Measurements from ENCODE around the gene MAK. TPM values are rescaled to one million over a fixed set of nuclear protein-coding genes. Genes with fewer than 3 reads are reported as not detected.
"Not testable (repeated sequence)": the region's sequence is repeated elsewhere in the genome, so short reads cannot be mapped to it uniquely, and the experiment has no call there.

MAK gene
- total and polyA plus RNA-seq, 4 donors: 0.02 to 0.26 (median 0.13) TPM

DNA sequence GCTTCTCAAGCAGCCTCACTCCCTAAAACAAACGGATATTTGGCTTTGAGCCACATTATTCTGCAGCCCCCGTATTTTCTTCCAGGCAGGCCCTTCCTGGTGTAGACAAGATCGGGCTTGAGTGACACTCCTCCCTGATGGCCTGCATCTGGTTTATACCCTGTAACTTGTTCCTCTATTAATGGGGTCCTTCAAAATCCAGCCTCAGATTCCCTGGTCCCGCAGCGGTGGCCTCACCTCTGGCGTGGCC, 115.8 kb downstream of the MAK start:
- peak overlapping the region; percentile 20 to 31 (median 30) for H3K4me3 ChIP-seq (ENCODE audit: low read depth in 1 of 3, low read length in 3 of 3)
- H3K36me3 ChIP-seq (ENCODE audit: control insufficient read depth in 4 of 4, insufficient read depth in 3 of 4, low read depth in 1 of 4, low read length in 3 of 4): peaks cover 1 to 9% (median 8%) of the 10 kb centered on the region in 4 donors
- H3K4me1 ChIP-seq (ENCODE audit: control insufficient read depth in 4 of 4, insufficient read depth in 4 of 4, low read length in 3 of 4): peaks cover 2 to 19% (median 14%) of the 10 kb centered on the region in 4 donors
- TF ChIP-seq, protein P1, sequence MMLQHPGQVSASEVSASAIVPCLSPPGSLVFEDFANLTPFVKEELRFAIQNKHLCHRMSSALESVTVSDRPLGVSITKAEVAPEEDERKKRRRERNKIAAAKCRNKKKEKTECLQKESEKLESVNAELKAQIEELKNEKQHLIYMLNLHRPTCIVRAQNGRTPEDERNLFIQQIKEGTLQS (IDR thresholded peaks at IDR 0.05): peak; percentile 30
- no peak for TF ChIP-seq HNF4A (conservative IDR thresholded peaks at IDR 0.05)
- 6% methylated on average over 6 of the region's 6 CpGs for WGBS
- peak overlapping the region; percentile 20 to 77 for H3K27ac ChIP-seq (ENCODE audit: low read depth in 1 of 2, low read length in 2 of 2)
- no peak for DNase-seq (ENCODE audit: low spot score)
- H3K9ac ChIP-seq (ENCODE audit: low read depth in 1 of 2, low read length in 2 of 2): peak overlapping the region; percentile 8 to 80
- H3K27me3 ChIP-seq (ENCODE audit: control insufficient read depth in 4 of 4, insufficient read depth in 4 of 4, low read length in 3 of 4): no peaks in the 10 kb centered on the region
- no peaks in the 10 kb centered on the region for H3K9me3 ChIP-seq (ENCODE audit: control insufficient read depth in 4 of 4, low read length in 3 of 4)

- peak overlapping the region; percentile 20 to 77 for H3K27ac ChIP-seq (ENCODE audit: low read depth in 1 of 2, low read length in 2 of 2)
- H3K36me3 ChIP-seq (ENCODE audit: control insufficient read depth in 4 of 4, insufficient read depth in 3 of 4, low read depth in 1 of 4, low read length in 3 of 4): peaks cover 1 to 9% (median 8%) of the 10 kb centered on the region in 4 donors
- peak overlapping the region in 1 of 2 donors; percentile 80 for H3K9ac ChIP-seq (ENCODE audit: low read depth in 1 of 2, low read length in 2 of 2)
- H3K4me3 ChIP-seq (ENCODE audit: low read depth in 1 of 3, low read length in 3 of 3): peak overlapping the region; percentile 20 to 31 (median 30)
- TF ChIP-seq HNF4A (conservative IDR thresholded peaks at IDR 0.05) (no peak), HNF4G (IDR thresholded peaks at IDR 0.05) (no peak), SP1 (IDR thresholded peaks at IDR 0.05) (no peak)
- TF ChIP-seq, protein P1 (IDR thresholded peaks at IDR 0.05): no peak
- 89% methylated on average over 11 of the region's 11 CpGs for whole genome bisulfite sequencing
- no peak for DNase-seq (ENCODE audit: low spot score)
- peaks cover 2 to 19% (median 14%) of the 10 kb centered on the region in 4 donors for H3K4me1 ChIP-seq (ENCODE audit: control insufficient read depth in 4 of 4, insufficient read depth in 4 of 4, low read length in 3 of 4)
- H3K9me3 ChIP-seq (ENCODE audit: control insufficient read depth in 4 of 4, low read length in 3 of 4): no peaks in the 10 kb centered on the region
- no peaks in the 10 kb centered on the region for H3K27me3 ChIP-seq (ENCODE audit: control insufficient read depth in 4 of 4, insufficient read depth in 4 of 4, low read length in 3 of 4)
Measured at GRCh38 chr6:10721850-10722569, 116.3 kb downstream of the MAK start.

GRCh38 chr6:10720960-10721849, 117.1 kb downstream of the MAK start:
- not testable (repeated sequence) for H3K27me3 ChIP-seq (ENCODE audit: control insufficient read depth in 4 of 4, insufficient read depth in 4 of 4, low read length in 3 of 4); H3K27ac ChIP-seq (ENCODE audit: low read depth in 1 of 2, low read length in 2 of 2); DNase-seq (ENCODE audit: low spot score); H3K9ac ChIP-seq (ENCODE audit: low read depth in 1 of 2, low read length in 2 of 2); H3K36me3 ChIP-seq (ENCODE audit: control insufficient read depth in 4 of 4, insufficient read depth in 3 of 4, low read depth in 1 of 4, low read length in 3 of 4); H3K9me3 ChIP-seq (ENCODE audit: control insufficient read depth in 4 of 4, low read length in 3 of 4)
- Histone ChIP-seq H3K4me3 (ENCODE audit: low read depth in 1 of 3, low read length in 3 of 3) (peak overlapping the region in 2 of 3 donors; percentile 49 to 65), H3K4me1 (ENCODE audit: control insufficient read depth in 4 of 4, insufficient read depth in 4 of 4, low read length in 3 of 4) (peaks cover 2 to 19% (median 14%) of the 10 kb centered on the region in 4 donors)
- 84% methylated on average over 17 of the region's 17 CpGs for WGBS

GRCh38 chr6:10720265-10720959, 117.9 kb downstream of the MAK start:
- TF ChIP-seq, protein P2, sequence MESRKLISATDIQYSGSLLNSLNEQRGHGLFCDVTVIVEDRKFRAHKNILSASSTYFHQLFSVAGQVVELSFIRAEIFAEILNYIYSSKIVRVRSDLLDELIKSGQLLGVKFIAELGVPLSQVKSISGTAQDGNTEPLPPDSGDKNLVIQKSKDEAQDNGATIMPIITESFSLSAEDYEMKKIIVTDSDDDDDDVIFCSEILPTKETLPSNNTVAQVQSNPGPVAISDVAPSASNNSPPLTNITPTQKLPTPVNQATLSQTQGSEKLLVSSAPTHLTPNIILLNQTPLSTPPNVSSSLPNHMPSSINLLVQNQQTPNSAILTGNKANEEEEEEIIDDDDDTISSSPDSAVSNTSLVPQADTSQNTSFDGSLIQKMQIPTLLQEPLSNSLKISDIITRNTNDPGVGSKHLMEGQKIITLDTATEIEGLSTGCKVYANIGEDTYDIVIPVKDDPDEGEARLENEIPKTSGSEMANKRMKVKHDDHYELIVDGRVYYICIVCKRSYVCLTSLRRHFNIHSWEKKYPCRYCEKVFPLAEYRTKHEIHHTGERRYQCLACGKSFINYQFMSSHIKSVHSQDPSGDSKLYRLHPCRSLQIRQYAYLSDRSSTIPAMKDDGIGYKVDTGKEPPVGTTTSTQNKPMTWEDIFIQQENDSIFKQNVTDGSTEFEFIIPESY (IDR thresholded peaks at IDR 0.05): no peak
- TF ChIP-seq GABPA (IDR thresholded peaks at IDR 0.05 in 1 of 2, conservative IDR thresholded peaks at IDR 0.05 in 1 of 2): peak in 1 of 2 donors; percentile 57
- Histone ChIP-seq H3K4me1 (ENCODE audit: control insufficient read depth in 4 of 4, insufficient read depth in 4 of 4, low read length in 3 of 4) (peaks cover 2 to 19% (median 14%) of the 10 kb centered on the region in 4 donors), H3K9ac (ENCODE audit: low read depth in 1 of 2, low read length in 2 of 2) (peak overlapping the region in 1 of 2 donors; percentile 61), H3K27me3 (ENCODE audit: control insufficient read depth in 4 of 4, insufficient read depth in 4 of 4, low read length in 3 of 4) (no peaks in the 10 kb centered on the region), H3K27ac (ENCODE audit: low read depth in 1 of 2, low read length in 2 of 2) (peak overlapping the region; percentile 50 to 59), H3K36me3 (ENCODE audit: control insufficient read depth in 4 of 4, insufficient read depth in 3 of 4, low read depth in 1 of 4, low read length in 3 of 4) (peaks cover 0 to 2% (median 0%) of the 10 kb centered on the region in 4 donors), H3K9me3 (ENCODE audit: control insufficient read depth in 4 of 4, low read length in 3 of 4) (no peaks in the 10 kb centered on the region), H3K4me3 (ENCODE audit: low read depth in 1 of 3, low read length in 3 of 3) (peak overlapping the region; percentile 39 to 65 (median 49))
- WGBS: 41% methylated on average over 49 of the region's 49 CpGs
- peak; percentile 43 for DNase-seq (ENCODE audit: low spot score)

All from liver (tissue), 9 donors.